HG03066 (cell line): ENCODE data around the gene SEMA5B.

Source experiments
- ATAC-seq: cut with Tn5 transposase; IDR thresholded peaks from one replicate; pipeline ENCODE4 v1.9.1; 2021; ENCODE audit warnings: low read depth; ENCODE audit not compliant: unreplicated experiment

The SEMA5B gene

GRCh38 chr3:123027292-123028232, at the start of gene SEMA5B:
Gene SEMA5B (minus strand): TSS chr3:123027763. CDS start chr3:122961263, 66,500 bp downstream.
- ATAC-seq = no peak

DNA sequence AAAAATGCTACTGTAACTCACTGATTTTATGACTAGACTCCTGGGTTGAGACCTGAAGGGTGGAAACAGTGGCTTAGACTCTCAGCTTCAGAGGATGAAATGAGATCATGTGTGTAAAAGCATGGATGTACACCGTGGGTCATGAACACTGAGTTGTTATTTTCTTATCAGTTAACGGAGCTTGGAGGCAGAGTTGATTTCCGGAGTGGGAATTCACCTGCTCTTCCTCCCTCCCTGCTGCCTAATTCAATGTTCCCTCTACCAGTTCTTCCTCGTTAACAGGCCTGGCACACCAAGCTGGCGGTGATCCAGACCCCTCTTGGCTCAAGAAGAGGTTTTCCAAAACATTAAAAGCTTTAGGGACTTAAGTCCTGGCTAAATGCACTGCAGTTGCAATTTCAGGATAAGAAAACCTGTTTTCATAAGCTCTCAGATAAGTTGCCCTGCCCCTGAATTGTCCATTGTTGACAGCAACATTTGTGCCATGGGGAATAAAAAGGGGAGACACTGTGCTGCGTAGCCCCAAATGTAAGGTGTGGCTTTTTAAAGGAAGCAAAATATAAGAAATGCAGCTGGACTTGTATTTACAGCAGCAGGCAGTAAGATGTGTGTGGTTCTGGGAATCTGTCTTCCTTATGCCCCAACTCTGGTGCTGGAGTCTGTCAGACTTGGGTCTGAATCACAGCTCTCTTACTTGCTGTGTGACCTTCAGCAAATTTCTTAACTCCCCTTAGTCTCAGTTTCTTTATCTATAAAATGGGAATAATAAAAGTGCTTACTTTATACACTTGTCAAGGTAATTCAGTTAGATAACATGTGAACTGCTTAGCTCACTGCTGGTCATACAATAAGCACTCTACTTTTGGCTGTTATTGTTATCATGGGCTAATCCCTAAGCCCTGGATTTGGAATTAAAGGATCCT, 49.2 kb upstream of the SEMA5B start:
- no peak for ATAC-seq

DNA sequence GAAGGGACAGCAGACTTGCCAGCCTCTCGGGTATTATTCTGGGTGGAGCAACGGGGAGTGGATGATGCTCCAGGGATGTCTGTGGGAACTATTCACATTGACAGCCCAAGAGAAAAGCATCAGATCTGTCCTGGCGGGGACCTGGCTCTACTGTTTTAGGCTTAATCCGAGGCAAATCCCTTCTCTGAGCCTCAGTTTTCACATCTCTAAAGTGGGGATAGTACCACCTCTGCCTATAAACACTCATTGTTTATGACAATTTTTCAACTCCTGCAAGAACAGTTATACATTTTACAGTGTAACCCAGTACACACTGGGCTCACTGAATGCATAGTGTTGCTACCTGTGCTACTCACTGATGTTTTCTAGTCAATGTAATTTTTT, 48.5 kb upstream of the SEMA5B start:
- ATAC-seq = no peak

DNA sequence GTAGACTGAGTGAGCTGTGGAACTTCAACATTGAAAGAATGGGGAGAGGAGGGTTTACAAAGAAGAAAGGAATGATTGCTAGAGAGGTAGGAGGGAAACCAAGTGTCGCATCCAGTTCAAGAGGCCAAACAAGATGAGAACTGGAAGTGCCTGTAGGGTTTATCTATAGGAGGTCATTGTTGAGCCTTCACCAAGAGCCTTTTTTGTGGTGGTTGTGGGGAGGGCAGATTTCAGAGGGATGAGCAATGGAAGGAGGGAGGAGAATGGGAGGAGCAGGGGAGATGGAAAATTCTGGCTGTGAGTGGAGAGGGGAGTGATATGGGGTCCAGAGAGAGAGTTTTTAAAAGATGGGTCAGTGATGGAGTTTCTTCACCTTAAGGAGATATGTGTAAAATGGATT, 47.8 kb upstream of the SEMA5B start:
- ATAC-seq = no peak

- no peak for ATAC-seq
Observed at GRCh38 chr3:123072564-123072963, 45.0 kb upstream of the SEMA5B start.

GRCh38 chr3:123072152-123072551, 44.6 kb upstream of the SEMA5B start:
- ATAC-seq = no peak

DNA sequence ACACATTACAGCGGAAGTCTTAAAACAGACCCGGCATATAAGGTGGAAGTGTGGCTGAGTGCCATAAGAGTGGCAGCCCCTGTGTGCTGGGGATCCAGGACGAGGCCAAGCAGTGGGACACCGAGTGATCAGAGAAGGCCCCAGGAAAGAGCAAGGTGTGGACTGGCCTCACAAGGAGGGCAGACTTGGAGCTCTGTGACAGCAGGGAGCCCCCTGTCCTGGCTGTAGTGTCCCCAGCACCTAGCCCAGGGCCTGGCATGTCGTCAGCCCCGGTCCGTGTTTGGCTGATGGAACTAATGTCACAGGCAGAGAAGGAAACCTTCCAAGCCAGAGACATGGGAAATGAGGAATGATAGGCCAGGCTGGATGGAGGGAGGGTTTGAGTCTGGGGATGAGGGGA, 44.0 kb upstream of the SEMA5B start:
- no peak for ATAC-seq

- ATAC-seq = no peak
Observed at GRCh38 chr3:123071146-123071545, 43.6 kb upstream of the SEMA5B start.

- ATAC-seq = no peak
Observed at GRCh38 chr3:123070510-123070909, 42.9 kb upstream of the SEMA5B start.

DNA sequence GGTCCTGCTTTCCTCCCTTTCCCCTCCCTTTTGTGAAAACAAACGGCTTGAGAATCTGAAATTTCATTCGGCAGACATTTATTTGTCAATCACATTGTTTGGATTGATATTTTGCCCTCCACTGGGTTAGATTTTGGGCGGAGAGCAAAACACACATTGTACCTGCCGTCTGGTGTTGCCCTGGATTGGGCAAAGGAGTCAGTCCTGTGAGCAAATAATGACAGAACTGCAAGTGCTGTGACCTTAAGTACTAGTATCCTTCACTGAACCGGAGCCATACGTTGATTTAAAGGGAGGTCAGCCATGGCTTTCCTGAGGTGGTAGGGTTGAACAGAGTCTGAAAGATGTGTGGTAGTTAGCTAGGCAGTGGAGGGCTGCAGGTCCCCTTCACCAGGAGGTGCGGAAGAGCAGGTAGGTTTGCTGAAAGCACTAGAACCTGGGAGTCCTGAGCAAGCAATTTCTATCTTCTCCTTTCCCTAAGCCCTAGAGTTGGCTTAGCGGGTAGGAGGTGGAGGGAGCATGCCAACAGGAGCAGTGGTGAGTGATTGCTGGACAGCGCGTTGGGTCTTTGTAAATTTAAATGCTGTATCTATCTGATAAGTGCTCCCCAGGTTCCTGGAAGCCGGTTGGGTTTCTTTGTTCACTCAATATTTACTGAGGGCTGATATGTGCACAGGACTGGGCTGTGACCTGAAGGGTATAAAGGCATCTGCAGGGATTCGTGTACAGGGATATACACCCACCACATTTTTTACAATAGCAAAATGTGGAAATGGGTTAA, 41.2 kb upstream of the SEMA5B start:
- ATAC-seq = no peak

- no peak for ATAC-seq
Observed at GRCh38 chr3:123067689-123068600, 40.4 kb upstream of the SEMA5B start.

DNA sequence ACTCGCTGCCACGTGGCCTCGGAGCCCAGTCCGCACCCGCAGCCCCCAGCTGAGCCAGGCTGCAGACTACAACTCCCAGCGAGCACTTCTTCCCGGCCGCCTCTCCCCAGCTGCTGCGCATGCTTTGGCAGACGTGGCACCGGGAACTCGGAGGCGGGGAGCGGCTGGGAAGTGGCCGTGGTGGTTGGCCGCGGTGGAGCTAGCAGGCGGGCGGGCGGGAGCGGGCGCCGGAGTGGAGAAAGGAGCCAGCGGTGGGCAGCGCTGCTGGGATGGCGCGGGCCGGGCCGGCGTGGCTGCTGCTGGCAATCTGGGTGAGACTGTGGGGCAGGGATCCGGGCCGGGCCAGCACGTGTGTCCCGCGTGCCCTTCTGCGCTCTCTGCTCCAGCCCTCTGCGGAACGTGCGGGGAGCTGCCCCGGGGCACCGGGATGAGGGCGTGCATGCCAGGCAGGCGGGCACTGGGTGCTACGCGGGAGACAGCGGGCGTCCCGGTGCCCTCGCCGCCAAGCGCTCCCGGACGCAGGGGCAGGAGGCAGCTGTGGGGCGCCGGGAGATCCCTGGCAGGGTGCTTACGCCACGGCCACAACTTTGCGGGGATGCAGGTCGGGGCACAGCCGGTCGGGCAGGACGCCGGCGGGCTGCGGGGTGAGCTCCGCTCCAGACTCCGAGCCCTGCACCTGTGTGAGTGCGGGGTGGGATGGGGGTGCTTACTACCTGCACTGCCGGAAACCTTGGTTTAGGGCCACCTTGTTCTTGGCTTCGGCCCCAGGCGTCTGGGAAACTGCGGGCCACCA, 39.5 kb upstream of the SEMA5B start, which contains the start of gene PDIA5:
Gene PDIA5, plus strand, starts transcription at position 130 of the 793 bp plus-strand sequence. Its CDS starts 140 bp downstream, at position 270.
- peak; percentile 86 for ATAC-seq

DNA sequence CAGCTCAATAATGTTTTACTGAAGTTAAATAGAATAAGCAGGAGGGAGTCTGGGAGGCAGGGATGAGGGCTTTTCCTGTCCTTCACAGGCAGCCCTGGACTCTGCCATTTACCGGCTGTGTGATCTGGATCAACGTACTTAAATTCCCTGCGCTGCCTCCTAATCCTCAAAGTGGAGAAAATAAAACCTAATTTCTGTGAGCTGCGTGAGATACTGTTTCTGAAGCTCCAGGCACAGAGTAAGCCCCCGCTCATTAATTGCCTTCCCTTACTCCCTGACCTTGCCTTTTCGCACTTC, 39.0 kb upstream of the SEMA5B start:
- ATAC-seq = no peak

GRCh38 chr3:123064914-123065313, 37.4 kb upstream of the SEMA5B start:
- ATAC-seq = no peak

DNA sequence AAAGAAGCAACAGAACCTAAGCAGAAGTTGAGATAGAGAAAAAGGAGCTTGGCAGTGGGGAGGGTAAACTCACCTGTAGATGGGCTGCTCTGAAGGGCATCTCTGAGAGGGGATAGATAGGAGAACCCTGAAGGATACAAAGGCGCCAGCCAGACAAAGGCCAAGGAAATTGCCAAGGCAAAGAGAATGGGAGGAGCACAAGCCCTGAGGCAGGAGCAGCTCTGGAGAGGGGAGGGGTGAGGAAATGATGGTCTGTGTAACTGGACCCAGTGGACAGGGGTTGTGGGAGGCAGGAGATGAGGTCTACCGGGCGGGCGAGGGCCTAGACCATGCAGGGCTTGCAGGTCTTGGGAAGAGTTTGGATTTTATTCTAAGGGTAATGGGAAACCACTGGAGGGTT, 36.9 kb upstream of the SEMA5B start:
- ATAC-seq = no peak

GRCh38 chr3:123063034-123063433, 35.5 kb upstream of the SEMA5B start:
- no peak for ATAC-seq

- no peak for ATAC-seq
Observed at GRCh38 chr3:123061856-123062255, 34.3 kb upstream of the SEMA5B start.

- ATAC-seq = no peak
Observed at GRCh38 chr3:123060054-123060453, 32.5 kb upstream of the SEMA5B start.

GRCh38 chr3:123058505-123058904, 30.9 kb upstream of the SEMA5B start:
- ATAC-seq = no peak
